GM19035 (cell line): ENCODE measurements around the gene METAP1D.
"Not testable (repeated sequence)": the region's sequence is repeated elsewhere in the genome, so short reads cannot be mapped to it uniquely, and the experiment has no call there.

Experiments used
- ATAC-seq: cut with Tn5 transposase; IDR thresholded peaks from one replicate; pipeline ENCODE4 v1.9.1; 2021; ENCODE audit not compliant: unreplicated experiment

Gene METAP1D

DNA sequence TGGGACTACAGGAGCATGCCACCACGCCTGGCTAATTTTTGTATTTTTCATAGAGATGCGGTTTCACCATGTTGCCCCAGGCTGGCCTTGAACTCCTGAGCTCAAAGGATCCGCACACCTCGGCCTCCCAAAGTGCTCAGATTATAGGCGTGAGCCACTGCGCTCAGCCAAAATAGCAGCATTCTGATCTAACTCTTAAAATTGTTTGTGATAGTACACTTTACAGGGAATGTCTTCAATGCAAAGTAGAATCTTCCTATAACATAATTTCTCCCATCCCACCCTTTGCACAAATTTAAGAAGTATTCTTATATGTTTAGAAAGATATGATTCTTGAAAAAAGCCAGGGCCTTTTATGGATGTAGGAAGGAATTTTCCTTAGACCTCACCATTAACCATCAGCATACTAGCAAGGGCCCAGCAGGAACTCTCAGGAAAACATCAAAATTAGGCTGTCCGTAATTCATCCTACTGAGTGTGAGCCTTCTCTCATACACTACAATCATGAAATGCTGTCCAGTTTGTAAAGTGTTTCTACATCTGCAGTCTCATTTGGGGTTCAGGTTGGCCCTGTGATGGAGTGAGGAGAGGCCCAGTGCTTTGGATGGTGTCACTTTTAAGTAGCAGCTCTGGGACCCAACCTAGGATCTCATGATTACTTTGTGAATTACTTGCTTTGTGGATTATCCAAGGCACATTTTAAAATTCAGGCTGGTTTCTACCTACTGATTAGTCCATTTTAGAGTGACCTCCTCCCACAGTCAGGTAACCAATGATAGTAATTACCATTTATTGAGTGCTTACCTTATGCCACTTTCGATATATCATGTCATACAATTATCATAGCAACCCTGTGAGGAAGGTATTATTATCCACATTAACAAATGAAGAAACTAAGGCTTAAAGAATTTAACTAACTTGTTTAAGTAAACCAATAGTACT, 48.1 kb downstream of the METAP1D start:
- no peak for ATAC-seq

DNA sequence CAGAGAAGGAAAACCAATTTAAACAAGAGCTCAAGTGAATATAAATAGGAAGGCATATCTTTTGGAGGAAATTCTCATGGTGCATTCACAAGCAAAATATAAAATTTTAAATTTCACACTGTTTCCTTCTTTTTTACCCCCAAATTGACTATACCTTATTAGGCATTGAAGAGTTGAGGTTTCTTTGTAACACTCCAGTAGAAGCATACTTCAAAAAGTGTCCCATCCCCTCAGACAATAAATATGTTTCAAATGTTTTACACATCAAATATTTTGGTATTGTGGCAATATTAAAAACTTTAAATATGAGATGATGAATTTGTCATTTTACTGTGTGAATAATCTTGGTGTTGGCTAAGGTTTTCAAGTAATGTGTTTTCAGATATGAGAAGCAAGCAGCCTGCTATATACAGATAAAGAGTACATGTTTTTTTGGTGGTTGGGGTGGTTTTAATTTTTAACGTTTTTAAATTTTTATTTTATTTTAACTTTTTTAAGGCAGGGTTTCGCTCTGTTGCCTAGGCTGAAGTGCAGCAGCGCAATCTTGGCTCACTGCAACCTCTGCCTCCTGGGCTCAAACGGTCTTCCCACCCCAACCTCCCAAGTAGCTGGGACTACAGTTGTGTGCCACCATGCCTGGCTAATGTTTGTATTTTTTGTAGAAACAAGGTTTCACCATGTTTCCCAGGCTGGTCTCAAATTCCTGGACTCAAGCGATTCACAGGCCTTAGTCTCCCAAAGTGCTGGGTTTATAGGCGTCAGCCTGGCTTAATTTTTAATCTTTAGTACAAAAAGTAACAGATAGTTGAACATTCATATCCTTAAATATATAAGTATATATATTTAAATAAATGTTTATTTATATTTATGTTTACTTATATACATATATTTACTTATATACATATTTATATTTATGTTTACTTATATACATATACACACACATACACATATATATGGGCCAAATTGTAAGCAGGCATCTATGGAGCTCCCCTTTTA, 49.1 kb downstream of the METAP1D start:
- no peak for ATAC-seq

DNA sequence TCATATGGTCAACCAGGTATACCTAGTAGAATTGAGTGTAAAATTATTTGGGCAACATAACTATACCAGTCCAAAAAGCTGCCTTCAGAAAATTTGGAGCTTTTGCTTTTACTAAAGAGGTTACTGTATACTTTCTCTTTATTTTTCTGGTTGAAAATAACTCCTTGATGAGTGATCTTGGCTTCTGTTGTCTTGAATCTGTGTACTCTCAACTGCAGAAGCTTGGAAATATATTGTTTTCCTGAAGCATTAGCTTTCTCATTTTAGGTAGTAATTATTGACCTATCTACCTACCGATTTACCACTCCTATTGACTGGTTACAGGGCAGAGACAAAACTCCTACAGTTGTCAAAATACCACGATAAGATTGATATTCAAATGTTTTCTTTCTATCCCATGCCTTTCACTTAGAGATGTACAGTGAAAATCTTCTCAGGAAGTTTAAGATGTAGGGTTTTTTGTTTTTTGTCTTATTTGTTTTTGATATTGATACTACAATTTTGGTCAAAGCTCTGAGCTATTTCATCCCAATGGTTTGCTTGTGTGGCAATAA, 49.9 kb downstream of the METAP1D start:
- ATAC-seq = no peak

DNA sequence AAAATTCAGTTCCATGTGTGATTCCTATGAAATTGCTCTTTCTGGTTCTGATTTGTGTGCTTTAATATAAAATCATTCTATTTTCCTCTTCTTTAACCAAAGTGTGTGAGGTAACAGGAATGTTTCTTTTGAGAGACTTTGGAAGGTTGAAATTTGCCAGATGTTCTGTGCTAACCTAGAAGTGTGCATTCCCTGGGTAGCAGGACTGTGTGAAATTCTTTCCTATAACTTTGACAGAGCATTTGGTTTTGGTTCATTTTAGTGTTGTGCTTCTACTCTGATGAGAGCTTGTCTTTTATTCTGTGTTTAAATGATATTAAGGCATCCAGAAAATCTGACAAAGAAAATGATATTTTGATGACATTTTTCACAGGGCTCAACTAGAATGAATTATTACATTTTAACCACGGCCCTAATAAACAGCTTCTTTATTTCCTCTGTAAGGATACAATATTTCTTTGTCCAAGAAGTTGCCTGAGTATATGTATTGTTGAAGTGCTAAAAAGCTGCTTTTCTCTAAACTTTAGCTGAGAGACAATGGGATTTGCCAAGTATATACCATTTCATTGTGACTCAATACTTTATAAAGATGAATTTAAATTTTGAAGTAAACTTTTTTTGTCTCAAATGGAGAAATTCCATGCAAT, 50.8 kb downstream of the METAP1D start:
- ATAC-seq = no peak

DNA sequence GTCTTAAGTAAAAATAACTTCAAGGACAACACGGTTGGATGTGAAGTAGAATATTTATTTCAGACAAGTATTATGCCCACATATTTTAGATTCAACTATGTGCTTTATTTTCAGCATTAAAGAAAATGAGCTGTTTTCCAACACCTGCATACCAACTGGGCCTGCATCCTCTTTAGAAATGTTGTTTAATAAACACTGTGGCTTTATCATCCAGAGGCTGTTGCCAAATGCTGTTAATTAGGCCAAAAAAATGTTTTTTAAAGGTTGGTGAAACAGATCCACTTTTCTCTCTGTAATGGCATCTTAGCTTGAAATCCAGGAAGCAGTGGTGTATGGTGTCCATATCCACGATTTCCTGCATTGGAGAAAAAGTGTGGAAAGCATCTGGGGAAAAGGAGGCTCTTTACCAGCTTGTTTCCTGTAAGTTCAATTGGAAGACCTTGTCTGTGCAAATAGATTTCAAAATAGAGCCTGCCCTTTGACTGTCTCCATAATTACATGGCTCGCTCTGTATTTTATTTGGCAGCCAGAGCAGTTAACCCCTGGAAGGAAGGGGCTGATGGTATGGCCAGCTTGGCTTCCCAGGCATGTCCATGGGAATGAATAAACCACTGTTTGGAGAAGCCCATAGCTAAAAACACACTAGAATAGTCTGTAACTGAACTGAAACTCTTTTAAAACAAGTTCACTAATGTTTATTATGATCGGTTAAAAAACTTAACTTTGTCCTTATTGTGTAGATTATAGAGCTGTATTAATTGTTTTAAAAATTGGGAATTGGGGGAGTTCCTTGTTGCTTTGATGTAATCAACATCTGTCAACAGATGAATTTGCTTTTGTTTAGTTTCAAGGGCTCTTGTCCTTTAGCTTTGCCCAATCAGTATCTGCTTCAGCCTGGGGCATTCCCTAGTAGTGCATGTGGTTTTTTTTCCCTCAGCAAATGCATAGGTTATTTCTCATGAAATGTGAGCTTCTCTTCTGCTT, 52.5 kb downstream of the METAP1D start:
- ATAC-seq = no peak

DNA sequence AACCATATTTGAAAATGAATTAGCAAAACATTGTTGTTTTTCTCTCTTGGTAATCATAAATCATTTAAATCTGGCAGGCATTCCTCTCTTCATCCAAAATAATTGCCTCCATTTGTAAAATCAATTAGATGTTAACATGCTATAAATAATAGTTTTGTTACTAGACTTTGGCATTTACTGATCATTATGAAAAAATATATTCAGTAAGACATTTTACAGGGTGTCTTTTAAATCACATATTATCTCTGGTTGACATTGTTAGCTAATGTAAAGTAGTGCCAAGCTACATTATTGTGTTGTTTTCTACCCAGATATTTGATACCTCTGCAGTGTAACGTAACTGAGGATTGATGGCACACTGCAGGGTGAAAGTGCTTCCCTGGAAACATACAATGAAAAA, 53.7 kb downstream of the METAP1D start:
- ATAC-seq = no peak

DNA sequence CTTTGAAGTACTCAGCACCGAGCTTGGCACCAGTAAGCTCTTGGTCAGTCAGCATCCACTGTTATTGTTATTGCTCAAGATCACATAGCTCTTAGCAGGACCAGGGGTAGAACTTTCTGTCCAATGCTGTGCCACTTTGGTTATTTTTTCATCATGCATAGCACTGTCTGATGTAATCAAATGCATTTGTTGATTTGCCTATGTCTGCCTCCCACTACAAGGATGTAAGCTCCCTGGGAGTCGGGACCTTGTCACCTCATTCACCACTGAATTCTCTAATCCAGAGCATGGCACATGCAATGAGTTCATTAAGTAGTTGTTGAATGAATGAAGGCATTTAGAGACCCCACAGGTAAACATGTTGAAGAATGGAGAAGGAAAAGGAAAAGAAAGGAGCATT, 56.5 kb downstream of the METAP1D start:
- no peak for ATAC-seq

DNA sequence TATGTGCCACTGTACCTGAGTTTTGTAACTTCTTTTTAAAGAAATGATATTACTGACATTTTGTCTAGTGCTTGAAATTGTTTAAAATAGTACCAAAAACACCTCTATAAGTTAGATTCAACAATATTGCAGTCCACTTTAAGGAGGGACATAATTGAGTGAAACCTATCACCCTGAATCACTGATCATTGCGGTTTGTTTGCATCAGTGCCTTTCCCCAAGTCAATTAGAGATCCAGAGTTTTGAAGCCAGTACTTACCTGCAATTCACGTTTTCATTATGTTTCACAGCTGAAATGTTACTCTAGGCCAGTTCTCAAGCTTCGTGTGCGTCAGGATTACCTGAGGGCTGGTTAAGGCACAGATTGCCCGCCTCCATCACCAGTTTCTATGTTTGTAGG, 58.9 kb downstream of the METAP1D start:
- no peak for ATAC-seq

DNA sequence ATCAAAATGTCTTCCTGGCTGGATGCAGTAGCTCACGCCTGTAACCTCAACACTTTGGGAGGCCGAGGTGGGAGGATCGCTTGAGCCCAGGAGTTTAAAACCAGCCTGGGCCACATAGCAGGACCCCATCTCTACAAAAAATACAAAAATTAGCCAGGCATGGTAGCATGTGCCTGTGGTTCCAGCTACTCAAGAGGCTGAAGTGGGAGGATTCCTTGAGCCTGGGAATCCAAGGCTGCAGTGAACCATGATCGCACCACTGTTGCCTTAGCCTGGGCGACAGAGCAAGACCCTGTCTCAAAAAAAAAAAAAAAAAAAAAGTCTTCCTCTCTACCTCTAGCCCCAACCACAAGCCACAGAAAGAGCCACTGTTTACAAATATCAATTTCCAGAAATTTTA, 60.4 kb downstream of the METAP1D start:
- ATAC-seq = not testable (repeated sequence)

DNA sequence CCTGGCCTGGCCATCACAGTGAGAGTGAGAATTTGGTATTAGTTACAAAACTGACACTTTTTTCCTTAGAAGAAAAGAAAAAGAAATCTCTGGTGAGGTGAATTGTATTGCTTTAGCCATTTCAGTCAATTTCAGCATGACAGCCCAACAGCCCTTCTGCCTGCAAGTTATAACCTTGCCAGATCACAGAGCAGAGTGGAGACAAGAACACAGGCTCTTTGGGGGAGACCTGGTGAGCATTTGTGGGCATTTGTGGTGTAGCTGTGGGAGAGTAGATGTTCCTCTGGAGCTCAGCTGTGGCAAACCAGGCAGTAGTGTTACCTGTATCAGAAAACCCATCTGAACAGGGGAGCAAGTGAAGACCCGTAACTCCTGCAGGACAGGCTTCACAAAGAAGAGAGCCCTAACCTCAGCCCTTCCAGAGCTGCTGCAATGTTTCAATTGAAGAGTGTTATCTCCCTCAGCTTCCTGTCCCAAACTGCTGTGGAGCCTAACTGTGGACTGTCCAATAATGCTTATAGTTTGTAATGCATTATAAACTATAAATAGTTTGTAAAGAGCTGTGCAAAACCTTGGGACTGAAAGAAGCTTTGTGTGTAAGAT, 62.8 kb downstream of the METAP1D start:
- ATAC-seq = no peak

DNA sequence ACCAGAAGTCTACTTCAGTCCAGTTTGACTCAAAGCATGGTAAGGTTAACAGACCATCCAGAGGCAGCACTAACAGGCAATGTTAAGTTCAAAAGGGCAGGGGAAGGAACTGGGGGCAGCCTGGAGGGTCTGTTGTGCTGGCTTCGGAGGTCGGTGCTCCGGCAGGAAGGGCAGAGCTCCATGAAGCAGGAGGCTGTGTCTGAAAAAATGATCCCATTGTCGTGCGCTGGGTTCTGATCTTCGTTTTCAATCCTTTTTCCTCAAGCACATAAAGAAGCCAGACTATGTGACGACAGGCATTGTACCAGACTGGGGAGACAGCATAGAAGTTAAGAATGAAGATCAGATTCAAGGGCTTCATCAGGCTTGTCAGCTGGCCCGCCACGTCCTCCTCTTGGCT, 63.7 kb downstream of the METAP1D start:
- no peak for ATAC-seq

DNA sequence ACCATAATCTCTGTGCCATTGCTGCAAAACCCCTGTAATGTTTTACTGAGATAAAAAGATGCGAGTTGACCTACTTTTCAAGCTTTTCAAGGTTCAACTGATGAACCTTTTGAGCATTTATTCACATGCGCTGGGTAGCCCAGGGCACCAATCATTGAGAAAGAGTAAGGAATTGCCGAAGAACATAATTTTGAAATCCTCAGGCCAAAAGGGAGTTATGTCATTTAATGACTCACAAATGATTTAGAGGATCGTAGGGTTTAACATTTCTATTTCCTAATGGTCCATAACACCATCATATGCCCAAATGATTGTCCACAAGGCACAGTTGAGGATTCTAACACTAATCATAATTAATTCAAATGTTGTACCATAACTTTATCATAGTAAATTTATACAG, 65.4 kb downstream of the METAP1D start:
- no peak for ATAC-seq

DNA sequence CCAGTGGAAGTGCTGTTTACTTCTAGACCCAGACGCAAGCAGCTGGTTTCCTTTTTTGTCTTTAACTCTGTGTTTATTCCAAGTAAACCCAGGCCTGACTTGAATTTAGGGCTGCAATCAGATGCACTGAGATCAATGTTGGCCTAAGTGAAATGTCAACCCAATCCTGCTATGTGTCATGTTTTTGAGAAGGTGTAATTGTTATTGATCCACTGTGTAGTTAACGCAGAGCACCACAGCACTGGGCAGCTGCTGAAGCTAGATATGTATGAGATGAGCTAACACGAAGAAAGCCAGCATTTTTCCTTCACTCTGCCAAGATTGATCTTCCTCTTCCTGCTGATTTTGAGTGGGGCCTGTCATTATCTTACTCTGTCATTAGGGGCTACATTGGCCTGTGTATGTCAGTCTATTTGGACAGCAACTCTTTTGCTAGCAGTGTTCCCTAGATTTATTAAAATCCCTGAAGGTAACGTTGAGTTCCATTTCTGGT, 66.7 kb downstream of the METAP1D start:
- ATAC-seq = no peak

DNA sequence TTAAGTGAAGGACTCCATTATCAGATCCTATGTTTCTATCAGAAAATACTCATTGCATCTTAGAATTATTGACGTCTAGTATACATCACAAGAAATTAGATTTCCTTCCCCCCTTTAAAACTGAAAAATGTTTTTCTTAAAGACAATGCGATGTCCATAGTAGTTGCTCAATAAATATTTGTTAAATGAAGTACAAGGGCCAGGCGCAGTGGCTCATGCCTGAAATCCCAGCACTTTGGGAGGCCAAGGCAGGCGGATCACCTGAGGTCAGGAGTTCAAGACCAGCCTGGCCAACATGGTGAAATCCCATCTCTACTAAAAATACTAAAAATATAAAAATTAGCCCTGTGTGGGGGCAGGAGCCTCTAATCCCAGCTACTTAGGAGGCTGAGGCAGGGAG, 68.2 kb downstream of the METAP1D start:
- ATAC-seq = not testable (repeated sequence)

DNA sequence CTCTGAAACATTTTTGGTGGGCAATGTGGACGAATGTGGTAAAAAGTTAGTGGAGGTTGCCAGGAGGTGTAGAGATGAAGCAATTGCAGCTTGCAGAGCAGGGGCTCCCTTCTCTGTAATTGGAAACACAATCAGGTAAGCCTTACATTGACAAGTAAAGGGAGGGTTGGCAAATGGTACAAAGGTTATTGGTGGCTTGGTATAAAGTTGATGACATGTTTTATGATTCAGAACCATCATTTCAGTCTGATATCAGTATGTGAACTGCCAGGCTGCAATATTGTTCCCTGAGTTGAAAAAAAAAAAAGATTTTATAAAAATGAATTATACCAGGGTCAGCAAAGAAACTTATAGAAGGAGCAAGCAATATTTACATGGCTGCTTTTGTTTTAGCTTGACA, 71.2 kb downstream of the METAP1D start:
- ATAC-seq = no peak

DNA sequence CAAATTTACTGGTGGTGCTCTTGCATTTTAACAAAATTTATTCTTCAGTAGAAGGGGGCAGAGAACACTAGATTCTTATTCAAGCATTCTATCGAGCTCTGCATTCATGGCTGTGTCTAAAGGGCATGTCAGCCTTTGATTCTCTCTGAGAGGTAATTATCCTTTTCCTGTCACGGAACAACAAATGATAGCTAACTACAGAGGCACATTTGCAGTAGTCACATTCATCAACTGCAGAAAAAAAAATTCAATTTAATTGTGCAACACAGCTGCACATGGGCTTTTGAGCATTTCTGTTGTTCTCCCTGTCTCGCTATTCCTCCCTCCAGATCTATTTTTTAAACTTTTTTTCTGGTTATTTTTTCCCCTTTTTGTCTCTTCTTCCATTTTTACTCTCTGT, 72.5 kb downstream of the METAP1D start:
- no peak for ATAC-seq

DNA sequence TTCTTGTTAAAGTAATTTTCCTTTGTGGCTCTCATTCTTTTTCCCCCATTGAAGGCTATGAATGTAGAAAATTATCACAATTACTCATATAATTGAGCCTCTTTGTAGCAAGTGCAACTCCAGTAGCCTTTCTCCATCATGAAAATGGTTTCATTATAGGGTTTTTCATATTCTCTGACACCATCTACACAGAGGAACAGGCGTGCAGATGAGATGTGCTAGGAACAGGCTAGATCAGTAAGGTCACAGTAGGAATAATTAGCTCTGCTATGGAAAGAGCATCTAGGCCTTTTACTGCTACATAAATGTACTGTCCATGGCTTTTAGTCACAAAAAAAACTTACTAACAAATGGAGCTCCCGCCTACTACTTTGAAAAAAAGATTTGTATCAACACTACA, 73.0 kb downstream of the METAP1D start:
- ATAC-seq = no peak

DNA sequence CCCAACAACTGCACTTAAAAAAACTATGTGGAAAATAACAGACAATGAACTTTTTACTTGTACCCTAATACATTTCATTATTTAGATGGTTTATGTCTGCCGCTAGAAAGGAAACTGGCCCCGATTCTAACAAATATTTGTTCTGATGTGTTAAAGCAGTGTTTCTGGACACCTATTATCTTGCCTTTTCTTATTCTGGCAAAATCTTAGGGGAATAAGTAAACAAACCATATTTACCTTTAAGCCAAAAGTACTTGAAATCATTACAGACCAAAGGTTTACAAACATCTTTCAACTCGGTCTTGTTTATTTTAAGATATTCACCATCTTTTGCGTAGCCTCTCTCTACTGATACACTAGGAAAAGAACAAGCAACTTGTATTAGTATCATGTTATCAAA, 73.8 kb downstream of the METAP1D start:
- no peak for ATAC-seq

DNA sequence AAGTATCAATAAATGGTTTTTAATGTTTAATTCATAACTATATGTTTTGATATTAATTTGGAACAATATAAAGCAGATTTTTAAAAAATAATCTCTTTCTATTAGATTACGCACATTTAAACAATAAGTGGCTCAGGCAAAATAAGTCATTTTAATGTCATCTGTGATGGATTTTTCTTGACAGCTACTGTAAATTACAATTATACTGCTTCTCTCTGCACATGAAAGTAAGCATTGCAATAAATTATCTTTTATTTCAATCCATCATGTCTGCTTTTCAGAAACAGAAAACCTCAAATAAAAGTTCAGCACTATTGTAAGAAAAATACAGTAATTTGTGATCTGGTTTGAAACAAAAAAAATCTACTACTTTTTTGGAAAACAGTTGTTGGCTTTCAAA, 74.5 kb downstream of the METAP1D start:
- ATAC-seq = no peak
